HFF-Myc (cell line): ENCODE measurements around the gene NUTM1.
"Not testable (repeated sequence)": the region's sequence is repeated elsewhere in the genome, so short reads cannot be mapped to it uniquely, and the experiment has no call there.

Experiments
- DNase-seq: peaks from one replicate; pipeline ENCODE4 v3.0.0-alpha.2; 2011; ENCODE audit warnings: low read depth; ENCODE audit errors: extremely low read depth
- H3K4me3 ChIP-seq: replicated peaks from 2 replicates; pipeline ENCODE4 v1.5.1; 2011; ENCODE audit warnings: low read depth, mild to moderate bottlenecking, control low read depth, low read length
- CTCF ChIP-seq: IDR thresholded peaks from 2 replicates; pipeline ENCODE4 v1.5.1; 2012; ENCODE audit warnings: mild to moderate bottlenecking, low read depth, low read length, control low read depth; ENCODE audit errors: missing control alignments

NUTM1 gene

GRCh38 chr15:34336231-34336990 is 6.7 kb upstream of the NUTM1 start:
- no peak for DNase-seq
- H3K4me3 ChIP-seq: peak overlapping the region; percentile 67
- TF ChIP-seq CTCF: no peak

GRCh38 chr15:34336991-34337556 is 6.0 kb upstream of the NUTM1 start:
- TF ChIP-seq CTCF: no peak
- no peak for DNase-seq
- peak overlapping the region; percentile 67 for H3K4me3 ChIP-seq

GRCh38 chr15:34337557-34338306 is 5.4 kb upstream of the NUTM1 start, which contains the start of gene SLC12A6:
TSS of gene SLC12A6 (minus strand) at chr15:34337781. CDS start at chr15:34336680, 1,101 bp downstream.
- TF ChIP-seq CTCF: no peak
- DNase-seq: peak; percentile 70

GRCh38 chr15:34338347-34338746 is 4.8 kb upstream of the NUTM1 start:
- no peak for TF ChIP-seq CTCF
- no peak for DNase-seq

More at GRCh38 chr15:34337557-34338306, 5.4 kb upstream of the NUTM1 start, which contains the start of gene SLC12A6:
- H3K4me3 ChIP-seq: peak within 1 kb of the TSS; percentile 67

GRCh38 chr15:34339946-34340345 is 3.2 kb upstream of the NUTM1 start:
- no peak for TF ChIP-seq CTCF
- DNase-seq: no peak
- H3K4me3 ChIP-seq: no peak overlapping the region

More at GRCh38 chr15:34338347-34338746, 4.8 kb upstream of the NUTM1 start:
- H3K4me3 ChIP-seq: peak overlapping the region; percentile 67; the same call in 1 of the 2 replicates

- DNase-seq: no peak
- no peak for TF ChIP-seq CTCF
- H3K4me3 ChIP-seq: peak overlapping the region; percentile 82
Measured at GRCh38 chr15:34341381-34342212, 1.5 kb upstream of the NUTM1 start.

- H3K4me3 ChIP-seq: peak overlapping the region; percentile 82
Measured at GRCh38 chr15:34342213-34342736, 840 bp upstream of the NUTM1 start.

More at GRCh38 chr15:34342213-34342736, 840 bp upstream of the NUTM1 start:
- not testable (repeated sequence) for DNase-seq
